Heart right ventricle (tissue), 16 donors: ENCODE data around the gene FUNDC1. TPM values are rescaled to one million over a fixed set of nuclear protein-coding genes. Genes with fewer than 3 reads are reported as not detected.

Experiments
- ATAC-seq, 8 donors: fragments of 200-7000 bp; cut with Tn5 transposase; one replicate each; pipeline ENCODE4 v1.9.1; 2020; ENCODE audit warnings: mild to moderate bottlenecking in 8 of 8, moderate library complexity in 8 of 8, moderate number of reproducible peaks in 1 of 8
- DNase-seq, 2 donors: peaks; one replicate each; pipeline ENCODE4 v3.0.0-alpha.2; 2020
- H3K27ac ChIP-seq, 10 donors: fragments of 200-600 bp; sonication (generic) in 2 of 10; one replicate each; pipeline versions ENCODE4 v1.5.0 to v1.8.0; 2020 to 2022; ENCODE audit warnings: mild to moderate bottlenecking in 3 of 10
- H3K27me3 ChIP-seq, 7 donors: fragments of 200-600 bp; one replicate each; pipeline ENCODE4 v1.8.0; 2021 to 2022; ENCODE audit warnings: mild to moderate bottlenecking in 2 of 7
- H3K36me3 ChIP-seq, 9 donors: fragments of 200-600 bp; sonication (generic) in 1 of 9; one replicate each; pipeline versions ENCODE4 v1.5.0 to v1.8.0; 2020 to 2022; ENCODE audit warnings: mild to moderate bottlenecking in 2 of 9
- H3K4me1 ChIP-seq, 9 donors: fragments of 200-600 bp; sonication (generic) in 1 of 9; one replicate each; pipeline versions ENCODE4 v1.5.0 to v1.8.0; 2020 to 2022; ENCODE audit warnings: mild to moderate bottlenecking in 4 of 9
- H3K4me3 ChIP-seq, 10 donors: fragments of 200-600 bp; sonication (generic) in 2 of 10; one replicate each; pipeline versions ENCODE4 v1.5.0 to v1.8.0; 2020 to 2022; ENCODE audit warnings: mild to moderate bottlenecking in 7 of 10, moderate library complexity in 2 of 10
- H3K9me3 ChIP-seq, 11 donors: fragments of 200-600 bp in 10 of 11; sonication (generic) in 2 of 11; one replicate each; pipeline versions ENCODE4 v1.5.0 to v1.8.0; 2013 to 2022; ENCODE audit warnings: mild to moderate bottlenecking in 2 of 11, control low read depth in 1 of 11, moderate library complexity in 1 of 11
- CTCF ChIP-seq, 9 donors: fragments of 200-600 bp; sonication (generic) in 2 of 9; IDR thresholded peaks; one replicate each; pipeline versions ENCODE4 v1.5.0 to v1.8.0; 2021 to 2022; ENCODE audit warnings: antibody characterized with exemption in 9 of 9, mild to moderate bottlenecking in 5 of 9, moderate library complexity in 1 of 9
- WGBS, 2 donors: extraction: QIAGEN DNeasy Blood & Tissue Kit; methylation state at CpG; one replicate each; pipeline ENCODE4 v1.1.7; 2013; ENCODE audit warnings: inconsistent platforms in 1 of 2; 5-methylcytosine and 5-hydroxymethylcytosine counted together
- intact Hi-C, 10 donors: fragments of 100-400 bp; cut with DNase I; formaldehyde crosslinking; loops; one replicate each; pipeline versions ENCODE4 v1.11.1 to v1.14.2; 2022
- polyA plus RNA-seq, 2 donors: library from polyadenylated mRNA; stranded (reverse); fragments of 200-250 nt; gene quantifications; one replicate each; pipeline ENCODE4 v1.2.3, GENCODE V29; 2013
- total RNA-seq, 10 donors: library from RNA; stranded (reverse); fragmentation: NEBNext Ultra II Directional in 3 of 10; extraction: Animal tissue kit (Norgen Biotek cat#: 25700) in 3 of 10; gene quantifications; one replicate each; pipeline versions ENCODE4 v1.2.1 to v1.2.4, GENCODE V29; 2021 to 2023
- donor health status: Arrhythmogenic right ventricular cardiomyopathy.
- donor health status: ischemic (EF 13 %, LVEDD 7.1; RV severe dilation, severe dysfunction).
- donor health status: healthy with polysubstance abuse.
- donor health status: DM: no; HTN: yes; CAD: no.
- donor health status: DM: no; HTN: no; CAD: no.
- donor health status: ischemic (EF 25% LVEDD 6.9; RV normal size, moderate dysfunction).
- donor health status: ischemic (EF 25% LVEDD 5.7; RV mildly dilated, moderate dysfunction).
- donor health status: healthy.
- donor health status: DM: yes; HTN: yes; CAD: no.
- donor health status: Ischemic cardiomyopathy.
- donor health status: ischemic (EF 35%, LVEDD 5.7; RV mildly dilated, moderate dysfunction).
- donor health status: nonischemic (EF 11% LVEDD 7.7; RV severe dilation, severe dysfunction).
- donor health status: DM: yes; HTN: yes; CAD: no.
- donor health status: PGD.
- donor health status: ischemic (EF 29% LVEDD 5.4; RV normal size, mild dysfunction).
- donor health status: nonischemic (EF 23%, LVEDD 6.1; RV moderate dilation, normal function).

Gene FUNDC1
- total and polyA plus RNA-seq, 12 donors = 17.8 to 32.1 (median 26.4) TPM

- H3K9me3 ChIP-seq = peaks cover 0 to 5% (median 0%) of the 10 kb centered on the region in 11 donors
- no peaks in the 10 kb centered on the region for H3K4me1 ChIP-seq
- no peak overlapping the region for H3K4me3 ChIP-seq
- WGBS, 2 donors = 82 to 83% methylated on average over 4 of the region's 4 CpGs
- no peak overlapping the region for H3K27ac ChIP-seq
- DNase-seq = no peak
- H3K36me3 ChIP-seq = no peaks in the 10 kb centered on the region
- no peak for ATAC-seq
- no peak for TF ChIP-seq CTCF (IDR thresholded peaks at IDR 0.05)
- intact Hi-C loops = no loop called here
- peaks cover 0 to 26% (median 0%) of the 10 kb centered on the region in 7 donors for H3K27me3 ChIP-seq
Observed at GRCh38 chrX:44494357-44494756, 48.3 kb downstream of the FUNDC1 start.

DNA sequence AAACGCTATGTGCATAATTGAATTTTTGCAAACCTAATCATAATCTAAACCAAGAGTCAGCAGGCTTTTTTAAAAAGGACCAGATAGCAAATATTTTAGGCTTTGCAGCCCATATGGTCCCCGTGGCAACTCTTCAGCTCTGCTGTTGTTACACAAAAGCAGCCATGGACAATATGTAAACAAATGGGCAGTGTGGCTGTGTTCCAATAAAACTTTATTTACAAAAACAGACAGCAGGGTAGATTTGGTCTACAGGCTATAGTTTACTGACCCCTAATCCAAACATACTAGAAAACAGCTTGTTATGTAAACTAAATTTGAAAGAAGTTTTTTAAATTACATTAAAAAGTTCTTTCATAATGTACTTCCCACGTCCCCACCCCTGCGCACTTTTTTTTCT is 53.1 kb downstream of the FUNDC1 start:
- H3K27ac ChIP-seq = no peak overlapping the region
- no peaks in the 10 kb centered on the region for H3K4me1 ChIP-seq
- ATAC-seq = no peak
- no peaks in the 10 kb centered on the region for H3K36me3 ChIP-seq
- no peak overlapping the region for H3K4me3 ChIP-seq
- intact Hi-C loops = no loop called here
- H3K9me3 ChIP-seq = no peaks in the 10 kb centered on the region
- no peak for DNase-seq
- H3K27me3 ChIP-seq = peaks cover 0 to 38% (median 0%) of the 10 kb centered on the region in 7 donors
- WGBS, 2 donors = 80% methylated on average over 4 of the region's 4 CpGs
- no peak for TF ChIP-seq CTCF (IDR thresholded peaks at IDR 0.05)

DNA sequence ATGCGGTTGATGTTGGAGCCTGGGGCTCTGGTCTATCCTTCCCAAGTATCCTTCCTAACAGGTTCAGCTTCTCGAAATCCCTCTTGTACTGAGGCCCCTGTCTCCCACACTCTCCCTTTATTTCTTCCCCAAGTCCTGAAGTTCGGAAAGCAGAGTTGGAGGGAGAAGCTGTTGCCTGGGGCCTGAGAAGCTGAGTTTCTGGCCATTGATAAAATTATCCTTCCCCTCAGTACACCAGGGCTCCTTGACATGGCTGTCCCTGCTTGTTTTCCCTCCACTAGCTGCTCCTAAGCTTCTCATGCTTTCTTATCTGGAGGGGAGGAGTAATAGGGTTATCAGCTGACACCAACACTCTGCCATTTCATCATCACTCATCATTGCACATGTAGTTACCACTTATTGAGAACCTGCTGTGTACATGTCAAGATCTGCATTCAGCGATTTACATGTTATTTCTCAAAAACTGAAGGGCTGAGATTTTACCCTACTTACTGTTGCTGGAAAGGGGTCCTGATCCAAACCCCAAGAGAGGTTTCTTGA is 58.0 kb downstream of the FUNDC1 start:
- Histone ChIP-seq H3K27me3 (peaks cover 0 to 36% (median 0%) of the 10 kb centered on the region in 7 donors), H3K4me3 (no peak overlapping the region), H3K27ac (no peak overlapping the region), H3K4me1 (no peaks in the 10 kb centered on the region), H3K36me3 (no peaks in the 10 kb centered on the region), H3K9me3 (no peaks in the 10 kb centered on the region)
- ATAC-seq (no peak), DNase-seq (no peak)
- 82 to 87% methylated on average over 3 to 4 of the region's 4 CpGs for WGBS, 2 donors
- TF ChIP-seq CTCF (IDR thresholded peaks at IDR 0.05) = no peak
- intact Hi-C loops = no loop called here

DNA sequence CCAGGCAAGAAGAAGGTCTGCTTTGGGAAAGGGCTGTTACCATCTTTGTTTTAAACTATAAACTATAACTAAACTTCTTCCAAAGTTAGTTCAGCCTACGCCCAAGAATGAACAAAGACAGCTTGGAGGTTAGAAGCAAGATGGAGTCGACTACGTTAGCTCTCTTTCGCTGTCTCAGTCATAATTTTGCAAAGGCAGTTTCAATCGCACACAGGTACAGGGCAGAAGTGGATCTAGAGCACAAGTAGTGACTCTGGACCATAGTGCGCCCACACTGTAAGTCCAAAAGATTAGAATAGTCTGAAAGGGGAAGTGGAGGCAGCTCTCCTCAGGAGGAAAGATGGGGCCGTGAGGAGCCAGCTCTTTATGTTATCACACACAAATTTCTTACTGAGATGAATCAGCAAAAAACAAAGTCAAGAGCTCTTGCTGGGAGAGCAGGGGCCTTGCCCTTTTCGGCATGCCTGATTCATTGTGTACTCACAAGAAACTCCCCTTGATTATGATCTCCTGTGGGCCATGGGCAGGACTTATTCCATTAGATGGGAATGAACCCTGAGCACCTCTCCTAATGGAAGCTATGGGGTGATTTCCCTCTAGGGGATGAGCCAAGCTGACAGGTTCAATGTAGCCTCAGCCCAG is 58.6 kb downstream of the FUNDC1 start:
- DNase-seq (no peak), ATAC-seq (no peak)
- intact Hi-C loops = no loop called here
- TF ChIP-seq CTCF (IDR thresholded peaks at IDR 0.05) = no peak
- Histone ChIP-seq H3K9me3 (no peaks in the 10 kb centered on the region), H3K36me3 (no peaks in the 10 kb centered on the region), H3K27ac (no peak overlapping the region), H3K4me3 (no peak overlapping the region), H3K27me3 (peaks cover 0 to 36% (median 0%) of the 10 kb centered on the region in 7 donors), H3K4me1 (no peaks in the 10 kb centered on the region)
- WGBS, 2 donors = 91 to 93% methylated on average over 8 of the region's 8 CpGs
